NCI-H345 treated with DMSO at 0.1 percent for 48 hours (cell line): Measurements from ENCODE around the gene ZNG1B.
"Not testable (repeated sequence)": the region's sequence is repeated elsewhere in the genome, so short reads cannot be mapped to it uniquely, and the experiment has no call there.

ENCODE experiments used
- DNase-seq: peaks from one replicate; lab custom pipeline; 2025; ENCODE audit not compliant: unreplicated experiment; lab: John Stamatoyannopoulos, UW

The ZNG1B gene

GRCh38 chr2:113542529-113542928 is 105.0 kb downstream of the ZNG1B start:
- not testable (repeated sequence) for DNase-seq
